B cell (primary cell): Measurements from ENCODE around the gene SH3BGR. TPM values are rescaled to one million over a fixed set of nuclear protein-coding genes. Genes with fewer than 3 reads are reported as not detected.

Experiments used
- ATAC-seq: fragments of 200-7000 bp; cut with Tn5 transposase; one replicate; pipeline ENCODE4 v1.10.0; 2021; ENCODE audit warnings: low read depth, mild to moderate bottlenecking, moderate number of reproducible peaks, moderate library complexity
- CTCF ChIA-PET: fragments of 350-600 bp; sonication (Branson Sonifier 250); formaldehyde crosslinking; loops from one replicate; lab custom pipeline; 2021; ENCODE audit warnings: antibody characterized with exemption, inconsistent platforms; lab: Charles Lee
- POLR2A ChIA-PET: fragments of 350-600 bp; sonication (Branson Sonifier 250); formaldehyde crosslinking; loops from one replicate; lab custom pipeline; 2021; ENCODE audit warnings: antibody characterized with exemption; lab: Charles Lee
- DNase-seq: peaks from one replicate; pipeline ENCODE4 v3.0.0; 2013
- H2AFZ ChIP-seq: 2 replicates; pipeline ENCODE4 v1.6.1; 2012; ENCODE audit warnings: mild to moderate bottlenecking, low read depth, low read length; ENCODE audit not compliant: insufficient read depth, poor library complexity, severe bottlenecking
- H3K27ac ChIP-seq, 2 donors: 1 replicate in 1 of 2; 2 replicates in 1 of 2; pipeline ENCODE4 v1.5.1; 2012 to 2013; ENCODE audit warnings: low read length in 2 of 2, mild to moderate bottlenecking in 2 of 2, moderate library complexity in 1 of 2
- H3K27me3 ChIP-seq, 4 experiments: fragments of 200-600 bp in 1 of 4; sonication (generic) in 1 of 4; replicated peaks in 1 of 4; 1 replicate in 2 of 4; 2 replicates in 2 of 4; pipeline versions ENCODE4 v1.6.1 to v1.7.0; 2013 to 2016; ENCODE audit warnings: low read length in 3 of 4, mild to moderate bottlenecking in 2 of 4, mixed read lengths in 1 of 4, moderate library complexity in 1 of 4; ENCODE audit not compliant: insufficient read depth in 4 of 4, control insufficient read depth in 3 of 4; ENCODE audit errors: control extremely low read depth in 1 of 4
- H3K36me3 ChIP-seq, 2 experiments: replicated peaks in 1 of 2; 1 replicate in 1 of 2; 2 replicates in 1 of 2; pipeline versions ENCODE4 v1.6.1 to v1.7.1; 2013; ENCODE audit warnings: low read length in 1 of 2; ENCODE audit not compliant: insufficient read depth in 2 of 2, control insufficient read depth in 1 of 2; ENCODE audit errors: control extremely low read depth in 1 of 2, extremely low read depth in 1 of 2
- H3K4me1 ChIP-seq, 2 donors: fragments of 200-600 bp in 1 of 2; sonication (generic) in 1 of 2; 1 replicate in 1 of 2; 2 replicates in 1 of 2; pipeline versions ENCODE4 v1.5.1 to v1.6.1; 2013 to 2017; ENCODE audit warnings: low read length in 2 of 2; ENCODE audit not compliant: control insufficient read depth in 2 of 2, insufficient read depth in 2 of 2
- H3K4me2 ChIP-seq: replicated peaks from 2 replicates; pipeline ENCODE3; 2012; ENCODE audit warnings: mild to moderate bottlenecking, low read depth, low read length; ENCODE audit not compliant: poor library complexity, severe bottlenecking
- H3K4me3 ChIP-seq, 5 experiments: fragments of 200-600 bp in 1 of 5; sonication (generic) in 1 of 5; 1 replicate in 3 of 5; 2 replicates in 2 of 5; pipeline versions ENCODE4 v1.5.1 to v1.7.0; 2011 to 2016; ENCODE audit warnings: low read length in 4 of 5, mild to moderate bottlenecking in 4 of 5, low read depth in 2 of 5, control low read depth in 1 of 5, moderate library complexity in 1 of 5; ENCODE audit not compliant: insufficient read depth in 1 of 5; ENCODE audit errors: control extremely low read depth in 1 of 5, extremely low read depth in 1 of 5
- H3K79me2 ChIP-seq: fragments of 200-600 bp; sonication (generic); one replicate; pipeline ENCODE4 v1.6.0; 2016; ENCODE audit warnings: low read length; ENCODE audit not compliant: control insufficient read depth, insufficient read depth
- H3K9ac ChIP-seq: fragments of 200-600 bp; sonication (generic); 2 replicates; pipeline ENCODE4 v1.6.1; 2017; ENCODE audit warnings: mild to moderate bottlenecking, low read length, moderate library complexity
- H3K9me3 ChIP-seq, 3 donors: one replicate each; pipeline versions ENCODE4 v1.6.1 to v1.7.1; 2013; ENCODE audit warnings: low read length in 2 of 3; ENCODE audit not compliant: control insufficient read depth in 2 of 3, insufficient read depth in 1 of 3; ENCODE audit errors: control extremely low read depth in 1 of 3
- H4K20me1 ChIP-seq: 2 replicates; pipeline ENCODE4 v1.6.0; 2012; ENCODE audit warnings: mild to moderate bottlenecking, low read length; ENCODE audit not compliant: insufficient read depth, control insufficient read depth, poor library complexity, severe bottlenecking
- H3K27ac Mint-ChIP-seq: one replicate; pipeline ENCODE4 v1.8.0; 2021; ENCODE audit warnings: mixed read lengths
- H3K27me3 Mint-ChIP-seq: one replicate; pipeline ENCODE4 v1.8.0; 2021; ENCODE audit warnings: mixed read lengths
- H3K4me1 Mint-ChIP-seq: one replicate; pipeline ENCODE4 v1.8.0; 2021; ENCODE audit warnings: mixed read lengths
- H3K4me3 Mint-ChIP-seq: one replicate; pipeline ENCODE4 v1.8.0; 2021; ENCODE audit warnings: mixed read lengths
- H3K9me3 Mint-ChIP-seq: one replicate; pipeline ENCODE4 v1.8.0; 2022; ENCODE audit warnings: mixed read lengths; ENCODE audit not compliant: insufficient read depth
- CTCF ChIP-seq: fragments of 200-600 bp; IDR thresholded peaks from one replicate; pipeline ENCODE4 v1.8.0; 2022; ENCODE audit warnings: antibody characterized with exemption, mild to moderate bottlenecking
- EZH2 ChIP-seq: IDR thresholded peaks from 2 replicates; pipeline ENCODE4 v1.6.1; 2012; ENCODE audit warnings: borderline replicate concordance, low read depth, mild to moderate bottlenecking, moderate library complexity, low read length; ENCODE audit not compliant: insufficient read depth, poor library complexity, severe bottlenecking
- WGBS: methylation state at CpG from one replicate; pipeline ENCODE4 v1.1.5; 2013; ENCODE audit warnings: missing lambda C conversion rate; ENCODE audit not compliant: insufficient coverage; 5-methylcytosine and 5-hydroxymethylcytosine counted together
- intact Hi-C: fragments of 100-400 bp; cut with micrococcal nuclease; formaldehyde crosslinking; loops from one replicate; pipeline ENCODE4 v1.10.0; 2022
- polyA plus RNA-seq: library from polyadenylated mRNA; depleted of rRNA; stranded (reverse); fragments of >200 nt; gene quantifications from 2 replicates; pipeline ENCODE4 v1.2.3, GENCODE V29; 2012
- total RNA-seq, 2 donors: library from RNA; stranded (reverse); fragments of 120-200 nt in 1 of 2; gene quantifications; 1 replicate in 1 of 2; 2 replicates in 1 of 2; pipeline versions ENCODE4 v1.2.3 to v1.2.4, GENCODE V29; 2013 to 2022

The SH3BGR gene
- total and polyA plus RNA-seq, 2 donors (not counting 1 experiment from before 2014, with no cell fraction given), result 0.21 to 1.7 TPM

DNA sequence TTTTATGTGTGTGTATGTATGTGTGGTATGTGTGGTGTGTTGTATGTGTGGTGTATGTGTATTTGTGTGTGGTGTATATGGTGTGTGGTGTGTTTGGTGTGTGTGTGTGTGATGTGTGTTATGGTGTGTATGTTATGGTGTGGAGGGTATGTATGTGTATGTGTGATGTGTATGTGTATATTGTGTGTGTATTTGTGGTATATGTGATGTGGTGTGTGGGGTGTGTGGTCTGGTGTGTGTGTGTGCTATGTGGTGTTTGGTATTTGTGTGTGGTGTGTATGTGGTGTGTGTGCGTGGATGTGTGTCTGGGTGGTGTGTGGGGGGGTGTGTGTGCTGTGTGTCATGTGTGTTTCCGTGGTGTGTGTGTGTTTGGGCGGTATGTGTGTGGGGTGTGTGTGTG lies 59.3 kb downstream of the SH3BGR start:
- Mint-ChIP-seq H3K9me3 (no peaks in the 10 kb centered on the region), H3K27ac (no peak overlapping the region), H3K27me3 (no peaks in the 10 kb centered on the region), H3K4me3 (no peak overlapping the region), H3K4me1 (no peaks in the 10 kb centered on the region)
- ATAC-seq, result no peak
- Histone ChIP-seq H3K79me2 (no peaks in the 10 kb centered on the region), H3K9ac (no peak overlapping the region), H3K4me3 (no peak overlapping the region), H3K4me2 (no peak overlapping the region), H3K4me1 (no peaks in the 10 kb centered on the region), H3K36me3 (no peaks in the 10 kb centered on the region), H2AFZ (no peak overlapping the region), H3K9me3 (no peaks in the 10 kb centered on the region), H3K27ac (no peak overlapping the region), H4K20me1 (no peaks in the 10 kb centered on the region), H3K27me3 (no peaks in the 10 kb centered on the region)
- POLR2A ChIA-PET, result no interaction called here
- CTCF ChIA-PET, result no interaction called here
- WGBS, result 96% methylated on average over 2 of the region's 3 CpGs
- intact Hi-C loops, result no loop called here
- TF ChIP-seq CTCF, result no peak
- TF ChIP-seq EZH2, result no peak
- DNase-seq, result no peak

DNA sequence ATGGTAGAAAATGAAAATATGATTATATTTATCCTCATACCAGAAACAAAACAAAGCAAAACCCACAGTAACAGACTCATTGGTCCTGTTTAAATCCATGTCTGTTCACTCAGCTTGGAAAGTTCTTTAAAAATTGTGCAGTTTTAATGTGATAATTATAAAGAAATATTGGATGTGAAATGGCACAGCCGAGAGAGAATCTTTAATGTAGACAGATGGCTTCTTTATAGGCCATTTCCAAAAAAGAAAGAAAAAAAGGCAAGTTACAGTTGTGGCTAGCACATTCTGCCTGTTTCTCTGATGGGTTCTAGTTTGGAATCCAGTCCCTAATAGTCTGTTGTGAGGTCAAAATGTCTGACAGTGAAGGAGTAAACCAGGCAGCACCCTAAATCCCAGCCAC lies 62.0 kb downstream of the SH3BGR start:
- DNase-seq, result no peak
- H3K4me3 Mint-ChIP-seq, result no peak overlapping the region
- peaks cover 1% of the 10 kb centered on the region for H3K4me1 Mint-ChIP-seq

More for the DNA sequence above, 62.0 kb downstream of the SH3BGR start:
- no peaks in the 10 kb centered on the region for H3K36me3 ChIP-seq
- no peaks in the 10 kb centered on the region for H3K9me3 ChIP-seq
- H3K4me3 ChIP-seq, result no peak overlapping the region
- no peak for ATAC-seq
- intact Hi-C loops, result no loop called here
- no peak overlapping the region for H3K4me2 ChIP-seq
- ChIA-PET CTCF (no interaction called here), POLR2A (no interaction called here)
- no peak overlapping the region for H3K27ac ChIP-seq
- no peaks in the 10 kb centered on the region for H3K79me2 ChIP-seq
- Mint-ChIP-seq H3K27me3 (peaks cover 3% of the 10 kb centered on the region), H3K9me3 (no peaks in the 10 kb centered on the region), H3K27ac (no peak overlapping the region)
- WGBS, result 89% methylated on average over 1 of the region's 1 CpG
- TF ChIP-seq EZH2 (no peak), CTCF (no peak)
- no peak overlapping the region for H3K9ac ChIP-seq
- no peaks in the 10 kb centered on the region for H3K4me1 ChIP-seq
- no peak overlapping the region for H2AFZ ChIP-seq
- no peaks in the 10 kb centered on the region for H4K20me1 ChIP-seq
- no peaks in the 10 kb centered on the region for H3K27me3 ChIP-seq
